Fibroblast of peridontal ligament (primary cell): ENCODE measurements around the gene TCF23.
A peak's percentile ranks its signal among the peaks of the same experiment; 100 is the strongest.
"Not testable (repeated sequence)": the region's sequence is repeated elsewhere in the genome, so short reads cannot be mapped to it uniquely, and the experiment has no call there.

ENCODE experiments used
- DNase-seq: peaks from one replicate; pipeline ENCODE4 v3.0.0-alpha.2; 2010; ENCODE audit errors: extremely low read depth

The TCF23 gene

GRCh38 chr2:27148801-27149439 is at the start of gene TCF23:
TSS of gene TCF23 (plus strand) at chr2:27149004. CDS start at chr2:27149134, 130 bp downstream.
- DNase-seq = no peak

GRCh38 chr2:27099334-27099955 is 49.4 kb upstream of the TCF23 start:
- no peak for DNase-seq

- no peak for DNase-seq
These were observed 48.8 kb upstream of the TCF23 start for GRCh38 chr2:27100036-27100435.

- no peak for DNase-seq
These were observed 46.5 kb upstream of the TCF23 start for GRCh38 chr2:27102329-27102728.

GRCh38 chr2:27105981-27106380 is 42.8 kb upstream of the TCF23 start:
- no peak for DNase-seq

- DNase-seq = no peak
These were observed 40.6 kb upstream of the TCF23 start for GRCh38 chr2:27108221-27108620.

GRCh38 chr2:27109083-27109482 is 39.7 kb upstream of the TCF23 start:
- no peak for DNase-seq

GRCh38 chr2:27110603-27111352 is 38.0 kb upstream of the TCF23 start:
- DNase-seq = not testable (repeated sequence)

- DNase-seq = not testable (repeated sequence)
These were observed 37.3 kb upstream of the TCF23 start for GRCh38 chr2:27111392-27112078.

GRCh38 chr2:27115519-27115918 is 33.3 kb upstream of the TCF23 start:
- DNase-seq = no peak

GRCh38 chr2:27117995-27118524 is 30.7 kb upstream of the TCF23 start:
- DNase-seq = no peak

GRCh38 chr2:27118525-27119329 is 30.1 kb upstream of the TCF23 start, which contains the start of gene CGREF1:
TSS of gene CGREF1 (minus strand) at chr2:27119128. CDS start at chr2:27104366, 14,762 bp downstream.
- no peak for DNase-seq

GRCh38 chr2:27119330-27119670 is 29.5 kb upstream of the TCF23 start:
- not testable (repeated sequence) for DNase-seq

- no peak for DNase-seq
These were observed 26.9 kb upstream of the TCF23 start for GRCh38 chr2:27121906-27122305.

- DNase-seq = no peak
These were observed 26.0 kb upstream of the TCF23 start for GRCh38 chr2:27122791-27123190.

GRCh38 chr2:27123302-27124150 is 25.3 kb upstream of the TCF23 start, which contains the start of gene ABHD1:
TSS of gene ABHD1 (plus strand) at chr2:27123815. CDS start at chr2:27123949, 134 bp downstream.
- peak; percentile 7 for DNase-seq

GRCh38 chr2:27125104-27125503 is 23.7 kb upstream of the TCF23 start:
- DNase-seq = no peak

GRCh38 chr2:27126252-27126710 is 22.5 kb upstream of the TCF23 start:
- DNase-seq = no peak

- no peak for DNase-seq
These were observed 20.7 kb upstream of the TCF23 start for GRCh38 chr2:27127883-27128667.
